Measurements from ENCODE around the gene TMEM163.
A peak's percentile ranks its signal among the peaks of the same experiment; 100 is the strongest.

TMEM163 gene

DNA sequence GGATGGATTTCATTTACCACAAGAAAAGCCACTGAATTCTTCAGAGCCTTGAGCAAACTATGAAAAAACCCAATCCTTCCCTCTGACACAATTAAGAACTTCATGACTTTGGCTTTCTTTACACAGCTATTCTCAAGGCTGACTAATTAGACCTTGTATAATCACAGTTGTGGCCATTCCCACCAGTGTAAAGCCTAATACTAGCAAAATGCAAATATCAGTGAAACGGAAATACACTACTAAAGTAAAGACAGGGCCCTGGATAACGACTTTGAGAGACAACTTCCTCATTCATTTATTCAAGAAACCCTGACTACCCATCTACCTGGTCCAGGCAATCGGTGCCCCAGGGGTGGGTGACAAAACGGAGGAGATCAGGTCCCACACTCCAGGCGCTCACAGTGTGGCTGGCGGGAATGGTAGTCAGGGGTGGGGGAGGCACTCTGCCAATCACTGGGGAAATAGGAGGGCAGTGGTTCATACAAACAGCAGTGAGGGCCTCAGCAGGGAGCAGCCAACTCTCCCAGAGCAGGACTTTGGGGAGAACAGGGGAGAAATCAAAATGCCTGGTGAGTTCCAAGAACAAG lies 28.1 kb downstream of the TMEM163 start:
- no peak for DNase-seq

DNA sequence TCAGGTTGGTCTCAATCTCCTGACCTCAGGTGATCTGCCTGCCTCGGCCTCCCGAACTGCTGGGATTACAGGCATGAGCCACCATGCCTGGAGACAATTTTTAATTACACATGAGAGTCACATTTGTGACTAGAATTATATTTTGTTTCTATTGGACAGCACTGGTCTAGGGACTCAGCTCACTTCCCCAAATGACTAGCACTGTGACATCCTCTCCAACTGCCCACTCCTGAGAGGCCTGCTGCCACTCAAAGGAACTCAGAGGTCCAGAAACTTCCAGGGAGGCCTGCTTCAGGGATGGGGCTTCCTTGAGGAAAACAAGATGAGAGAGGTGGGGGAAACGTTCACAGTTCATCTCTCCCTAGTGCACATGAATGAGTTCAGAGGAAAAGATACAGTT lies 29.5 kb downstream of the TMEM163 start:
- DNase-seq, result no peak

DNA sequence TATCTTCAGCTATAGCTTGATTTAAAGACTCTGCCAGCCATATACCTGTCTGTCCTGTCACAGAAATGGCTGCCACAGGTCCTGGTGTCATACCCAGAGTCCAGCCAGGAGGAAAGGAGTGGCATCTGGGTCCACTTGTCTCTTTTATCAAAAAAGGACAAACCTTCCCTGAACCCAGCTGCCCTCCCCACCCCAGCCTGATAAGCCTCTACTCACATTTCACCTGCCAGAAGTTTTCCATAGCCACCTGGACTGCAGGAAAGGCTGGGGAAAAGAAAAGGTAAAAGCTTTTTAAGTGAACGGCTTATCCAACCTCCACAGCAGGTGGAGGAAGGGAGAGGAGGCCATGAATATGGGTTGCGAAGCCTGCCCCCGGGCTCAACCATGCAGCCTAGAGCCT lies 32.8 kb downstream of the TMEM163 start:
- DNase-seq, result no peak

DNA sequence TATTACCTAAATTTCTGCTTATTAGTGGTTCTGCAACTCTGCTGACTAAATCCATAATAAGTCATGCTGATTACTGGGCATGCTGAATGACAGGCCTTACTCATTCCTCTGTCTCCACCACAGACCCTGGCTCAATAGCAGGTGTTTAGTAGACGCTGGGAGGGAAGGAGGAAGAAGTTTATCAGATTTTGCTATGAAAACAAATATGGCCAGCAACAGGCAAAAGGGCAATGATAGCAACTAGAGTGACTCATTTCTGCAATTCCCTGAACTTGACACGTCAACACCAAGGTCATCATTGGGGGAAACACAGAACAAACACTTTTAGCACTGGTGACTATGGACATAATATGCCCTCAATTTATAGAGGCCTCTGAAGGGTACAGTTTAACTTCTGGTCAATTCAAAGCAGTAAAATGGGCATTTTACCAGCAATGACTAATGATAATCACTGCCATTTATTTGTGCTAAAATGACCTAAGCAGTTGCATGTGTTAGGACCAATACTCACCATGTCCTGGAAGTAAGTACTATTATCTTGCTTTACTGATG lies 35.2 kb downstream of the TMEM163 start:
- DNase-seq, result no peak

DNA sequence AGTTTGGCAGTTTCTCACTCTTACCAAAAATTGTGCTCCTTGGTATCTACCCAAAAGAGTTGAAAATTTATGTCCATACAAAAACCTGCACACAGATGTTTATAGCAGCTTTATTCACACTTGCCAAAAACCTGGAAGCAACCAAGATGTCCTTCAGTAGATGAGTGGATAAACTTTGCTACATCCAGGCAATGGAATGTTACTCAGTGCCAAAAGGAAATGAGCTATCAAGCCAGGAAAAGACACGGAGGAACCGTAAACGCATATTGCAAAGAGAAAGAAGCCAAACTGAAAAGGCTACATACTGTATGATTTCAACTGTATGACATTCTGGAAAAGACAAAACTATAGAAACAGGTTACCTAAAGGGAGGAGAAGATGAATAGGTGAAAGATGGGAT lies 36.1 kb downstream of the TMEM163 start:
- no peak for DNase-seq

DNA sequence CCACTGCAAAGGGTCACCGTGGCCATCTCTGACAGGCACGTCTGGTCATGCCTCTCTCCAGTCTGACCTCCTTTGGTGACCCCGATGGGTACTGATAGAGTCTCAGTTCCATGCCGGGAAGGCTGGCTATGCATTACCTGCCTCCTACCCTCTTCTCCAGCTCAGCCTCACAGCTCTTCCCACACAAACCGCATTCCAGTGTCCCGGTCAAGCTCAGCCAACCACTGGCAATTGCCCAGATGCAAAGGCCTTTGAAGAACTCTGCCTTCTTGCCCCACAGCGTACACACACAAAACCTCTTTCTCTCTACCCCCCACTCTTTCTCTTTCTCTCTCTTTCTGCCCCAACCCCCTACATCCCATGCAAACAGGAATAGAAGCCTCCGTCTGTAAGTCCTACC lies 37.6 kb downstream of the TMEM163 start:
- DNase-seq, result no peak

DNA sequence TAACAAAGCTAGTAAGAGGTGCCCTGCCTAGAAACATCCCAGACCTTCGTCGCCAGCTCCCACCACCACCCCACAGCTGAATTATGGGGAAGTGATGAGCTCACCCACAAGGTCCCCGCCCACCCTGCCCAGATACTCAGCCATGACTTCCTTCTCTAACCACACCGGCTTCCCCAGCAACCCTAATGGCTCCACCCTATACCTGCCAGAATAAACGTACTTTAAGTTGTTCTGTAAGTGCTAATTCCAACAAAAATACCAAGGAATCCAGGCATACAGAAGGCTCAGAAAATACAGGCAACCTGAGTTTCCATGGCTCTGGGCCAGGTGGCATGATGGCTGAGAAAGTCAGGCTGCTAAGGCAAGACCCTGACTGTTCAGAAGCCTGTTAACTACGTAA lies 39.1 kb downstream of the TMEM163 start:
- DNase-seq, result peak; percentile 47 to 50

DNA sequence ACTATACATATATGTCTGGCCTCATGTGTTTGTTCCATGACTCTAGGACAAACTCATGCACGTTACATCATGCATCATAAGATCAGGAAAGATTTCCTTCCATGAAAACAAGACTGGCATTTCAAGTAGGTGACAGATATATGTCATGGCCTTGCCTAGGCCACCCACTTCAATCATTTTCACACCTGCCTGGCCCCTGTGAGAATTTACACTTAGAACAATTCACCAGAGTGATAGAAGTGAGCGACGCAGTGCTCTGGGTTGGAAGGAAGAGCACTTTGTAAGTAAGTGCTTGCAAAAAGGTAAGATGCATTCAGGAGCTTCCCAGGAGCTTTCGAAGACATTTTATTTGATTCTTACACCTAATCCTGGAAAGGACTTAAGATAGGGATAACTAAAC lies 39.5 kb downstream of the TMEM163 start:
- no peak for DNase-seq

DNA sequence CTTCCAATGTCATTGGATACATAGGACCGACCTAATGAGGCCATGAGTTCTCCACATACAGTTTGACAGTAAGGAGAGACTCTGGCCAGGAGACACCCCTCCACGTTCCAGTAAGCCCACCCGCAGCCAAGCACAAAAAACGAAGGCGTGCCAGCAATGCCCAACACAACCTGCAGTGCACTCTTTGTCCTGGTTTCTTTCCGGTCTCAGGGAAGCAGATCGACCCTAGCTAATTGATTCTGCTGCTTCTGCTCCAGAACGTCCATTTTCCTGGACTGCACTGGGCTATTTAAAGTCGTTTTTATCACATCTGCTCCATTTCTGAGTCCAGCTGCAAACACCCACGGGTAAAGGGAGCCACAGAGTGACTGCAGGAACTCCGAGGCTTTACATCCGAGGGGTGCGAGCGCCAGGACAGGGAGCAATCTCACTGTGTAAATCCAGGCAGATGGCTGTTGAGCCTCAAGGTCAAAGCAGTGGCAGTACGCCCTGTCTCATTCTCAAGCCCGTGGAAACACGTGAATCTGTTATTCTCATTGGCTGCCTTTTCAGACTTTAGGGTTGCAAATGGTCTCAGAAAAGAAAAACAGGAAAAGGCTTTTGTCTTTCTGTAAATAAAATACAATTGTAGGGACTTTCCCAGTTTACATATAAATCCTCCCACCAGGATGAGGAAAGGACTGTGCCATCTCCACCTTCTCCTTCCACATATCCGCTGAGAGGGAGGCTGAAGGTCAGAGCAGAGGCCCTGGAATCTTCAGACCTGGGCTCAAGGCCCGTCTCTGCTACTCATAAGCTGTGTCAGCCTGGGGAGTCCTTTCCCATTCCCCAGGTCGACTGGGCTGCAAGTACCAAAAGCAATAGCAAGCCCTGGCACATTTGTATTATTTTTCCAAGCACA lies 40.7 kb downstream of the TMEM163 start:
- no peak for DNase-seq

DNA sequence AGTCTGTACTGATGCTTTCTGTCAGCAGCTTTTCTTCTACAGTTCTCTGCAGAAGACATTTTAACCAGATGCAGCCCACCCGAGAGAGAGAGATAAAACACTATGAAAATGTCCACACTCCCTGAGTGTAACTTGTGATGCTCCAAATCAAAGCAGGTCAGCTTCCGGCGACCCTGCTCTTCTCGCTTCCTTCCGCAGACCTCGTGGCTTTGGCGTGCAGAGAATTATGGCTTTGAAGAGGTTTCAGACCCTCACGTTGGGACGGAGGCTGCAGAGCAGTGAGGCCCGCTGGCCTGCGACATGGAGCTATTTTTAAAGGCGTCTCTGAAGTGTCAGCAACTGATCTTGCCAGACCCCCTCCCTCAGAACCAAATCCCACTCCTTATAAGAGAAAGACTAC lies 41.8 kb downstream of the TMEM163 start:
- DNase-seq, result no peak

DNA sequence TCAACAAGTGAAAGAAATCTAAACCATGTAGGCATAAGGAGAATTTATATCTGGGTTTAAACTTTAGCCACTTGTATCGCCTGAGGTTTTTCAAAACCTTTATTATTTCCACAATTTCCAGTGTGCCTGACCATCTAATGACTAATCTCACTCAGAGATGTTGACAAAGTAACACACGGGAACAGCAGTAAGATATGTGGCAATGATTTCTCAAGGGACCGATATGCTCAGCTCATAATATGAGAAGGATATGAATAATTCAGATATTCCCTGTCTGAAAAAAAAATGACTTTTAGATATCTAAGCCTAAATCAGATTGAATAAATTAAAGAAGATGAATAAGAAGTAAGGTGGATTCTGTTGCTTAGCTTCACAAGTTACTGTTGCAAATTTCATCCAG lies 43.5 kb downstream of the TMEM163 start:
- no peak for DNase-seq

DNA sequence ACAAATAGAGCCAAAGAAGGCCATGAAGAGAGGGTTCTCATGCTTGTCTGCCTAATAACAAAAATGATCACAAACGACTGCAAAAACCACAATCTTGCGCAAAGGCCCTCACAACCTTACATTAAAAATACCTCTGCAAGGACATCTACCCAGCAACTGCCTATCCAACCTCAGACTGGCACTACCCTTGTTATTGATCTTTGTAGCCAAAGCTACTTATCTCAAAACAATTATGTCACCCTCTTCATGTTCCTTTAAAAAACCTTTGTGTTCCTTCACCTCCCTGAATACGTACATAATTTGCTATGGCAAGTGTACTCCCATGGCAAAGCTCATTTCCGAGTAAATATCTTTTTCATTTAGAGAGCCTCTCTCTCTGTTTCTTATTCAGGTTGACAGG lies 44.1 kb downstream of the TMEM163 start:
- no peak for DNase-seq

DNA sequence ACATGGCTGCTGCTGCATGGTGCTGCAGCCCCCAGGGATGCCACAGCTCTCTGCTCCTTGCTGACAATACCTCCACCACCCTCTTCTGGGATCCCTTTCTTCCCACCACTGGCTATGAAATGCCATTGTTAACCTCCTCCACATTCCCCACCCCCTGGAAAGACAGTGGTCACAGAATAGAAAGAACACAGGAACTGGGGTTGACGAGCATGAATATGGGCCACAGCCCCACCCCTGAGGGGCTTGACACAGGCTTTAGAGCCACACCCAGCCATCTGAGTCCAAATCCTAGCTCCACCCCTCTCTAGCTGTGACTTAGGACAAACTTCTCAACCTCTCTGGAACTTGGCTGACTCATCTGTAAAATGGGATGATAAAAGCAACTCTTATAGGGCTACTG lies 47.3 kb downstream of the TMEM163 start:
- DNase-seq, result no peak

DNA sequence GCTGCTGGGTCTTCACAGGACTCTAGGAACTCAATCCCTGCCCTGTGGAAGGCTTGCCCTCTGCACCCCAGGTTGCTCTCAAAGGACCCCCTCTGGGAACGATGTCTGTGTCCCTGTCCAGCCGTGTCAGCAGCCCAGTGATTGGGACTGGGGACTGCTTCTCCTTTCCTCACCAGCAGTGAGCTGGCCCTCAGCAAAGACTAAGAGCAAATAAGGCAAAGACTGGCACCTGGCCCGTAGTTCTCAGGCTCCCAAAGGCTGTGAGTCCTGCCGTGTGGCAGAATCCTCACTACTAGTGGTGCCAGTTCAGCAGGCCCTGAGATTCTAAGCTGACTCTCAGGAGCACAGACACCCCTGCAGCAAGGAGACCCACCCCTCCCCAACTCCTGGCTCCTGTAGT lies 47.8 kb downstream of the TMEM163 start:
- no peak for DNase-seq

DNA sequence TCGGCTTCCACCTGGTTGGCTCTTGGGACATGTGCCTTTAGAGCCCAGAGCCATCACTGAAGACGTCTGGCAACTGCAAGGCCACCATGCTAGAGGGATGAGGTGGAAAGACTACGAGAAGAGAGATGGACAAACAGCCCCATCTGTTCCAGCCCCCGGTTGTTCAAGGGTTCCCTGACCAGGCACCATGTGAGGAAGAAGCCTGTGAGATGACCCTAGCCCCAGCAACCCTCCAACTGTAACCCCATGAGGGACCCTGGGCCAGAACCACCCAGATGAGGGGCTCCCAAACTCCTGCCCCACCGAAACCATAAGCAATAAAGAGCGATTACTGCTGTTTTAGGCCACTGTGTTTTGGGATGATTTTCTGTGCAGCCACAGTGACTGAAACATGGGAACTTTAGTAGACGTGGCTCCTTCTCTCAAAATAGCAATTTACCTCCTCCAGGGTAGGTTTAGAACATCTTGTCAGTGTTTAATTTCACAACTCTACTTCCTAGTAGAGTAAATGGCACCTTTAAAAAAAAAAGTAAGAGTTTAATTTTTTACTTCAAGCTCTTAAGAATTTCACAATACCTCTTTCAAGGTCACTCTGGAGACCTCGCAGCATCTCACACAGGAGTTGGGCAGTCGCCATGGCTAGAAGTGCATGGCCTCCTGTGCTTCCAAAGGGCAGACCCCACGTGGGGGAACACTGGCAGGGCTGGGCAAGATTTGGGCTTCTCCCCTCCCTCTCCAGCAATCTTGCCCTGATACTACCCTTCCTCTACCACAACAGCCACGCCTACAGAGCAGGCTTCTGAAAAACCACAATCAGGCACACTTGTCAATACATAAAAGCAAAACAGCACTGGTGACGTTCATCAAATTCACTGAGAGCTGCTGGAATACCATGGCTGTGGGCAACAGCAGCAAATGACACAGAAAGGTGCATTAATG lies 48.8 kb downstream of the TMEM163 start:
- DNase-seq, result peak; percentile 50 to 64

DNA sequence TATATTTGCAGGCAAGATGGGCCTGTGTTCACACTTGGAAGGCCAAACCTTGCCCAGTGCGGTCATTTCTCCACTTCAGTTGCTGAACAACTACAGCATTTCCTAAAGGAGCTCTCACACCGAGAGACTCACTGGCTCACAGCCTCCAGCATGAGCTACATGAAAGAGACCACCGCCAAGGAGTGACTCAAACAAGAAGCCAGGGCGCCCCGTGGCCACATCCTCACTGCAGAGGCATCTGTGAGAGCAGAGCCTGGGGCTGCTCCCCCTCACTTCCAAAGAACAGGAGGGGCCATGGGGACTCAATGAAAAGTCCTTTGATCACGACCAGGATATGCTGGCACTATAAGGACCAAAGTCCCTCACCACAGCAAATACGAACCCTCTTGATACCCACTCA lies 50.0 kb downstream of the TMEM163 start:
- DNase-seq, result peak; percentile 77 to 81

DNA sequence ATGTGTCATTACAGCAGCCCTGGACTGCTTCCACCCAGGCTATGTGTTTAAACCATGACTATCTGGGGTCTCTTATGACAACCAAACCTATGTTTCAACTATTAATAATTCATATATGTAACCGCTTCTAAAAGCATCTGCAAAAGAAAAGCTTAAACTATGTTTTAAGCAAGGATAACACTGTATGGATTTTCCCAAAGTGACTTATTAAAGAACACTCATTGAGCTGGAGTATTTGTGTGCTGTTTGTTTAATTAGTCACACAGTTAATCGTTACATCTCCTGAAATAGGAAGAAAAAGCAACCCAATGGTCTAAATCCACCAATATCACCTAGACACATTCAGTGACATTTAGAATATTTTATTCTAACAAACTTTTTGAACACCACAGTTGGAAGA lies 51.3 kb downstream of the TMEM163 start:
- DNase-seq, result no peak

DNA sequence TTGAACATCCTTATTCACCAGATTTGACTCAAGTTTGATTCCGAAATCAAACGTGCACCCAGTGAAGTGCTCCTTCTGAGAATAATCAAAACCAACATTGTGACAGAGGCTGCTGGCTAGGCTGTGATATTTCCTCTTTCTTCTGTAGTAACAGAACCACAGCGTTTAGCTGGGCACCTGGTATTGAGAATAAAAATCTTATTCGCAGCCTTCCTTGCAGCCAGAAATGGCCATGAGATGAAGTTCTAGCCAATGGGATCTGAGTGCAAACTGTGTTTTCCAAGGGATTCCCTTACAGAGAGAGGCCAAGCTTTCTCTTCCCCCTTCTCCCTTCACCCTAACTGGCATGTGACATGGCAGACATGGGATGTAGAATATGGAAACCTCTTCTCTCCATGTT lies 51.7 kb downstream of the TMEM163 start:
- no peak for DNase-seq

DNA sequence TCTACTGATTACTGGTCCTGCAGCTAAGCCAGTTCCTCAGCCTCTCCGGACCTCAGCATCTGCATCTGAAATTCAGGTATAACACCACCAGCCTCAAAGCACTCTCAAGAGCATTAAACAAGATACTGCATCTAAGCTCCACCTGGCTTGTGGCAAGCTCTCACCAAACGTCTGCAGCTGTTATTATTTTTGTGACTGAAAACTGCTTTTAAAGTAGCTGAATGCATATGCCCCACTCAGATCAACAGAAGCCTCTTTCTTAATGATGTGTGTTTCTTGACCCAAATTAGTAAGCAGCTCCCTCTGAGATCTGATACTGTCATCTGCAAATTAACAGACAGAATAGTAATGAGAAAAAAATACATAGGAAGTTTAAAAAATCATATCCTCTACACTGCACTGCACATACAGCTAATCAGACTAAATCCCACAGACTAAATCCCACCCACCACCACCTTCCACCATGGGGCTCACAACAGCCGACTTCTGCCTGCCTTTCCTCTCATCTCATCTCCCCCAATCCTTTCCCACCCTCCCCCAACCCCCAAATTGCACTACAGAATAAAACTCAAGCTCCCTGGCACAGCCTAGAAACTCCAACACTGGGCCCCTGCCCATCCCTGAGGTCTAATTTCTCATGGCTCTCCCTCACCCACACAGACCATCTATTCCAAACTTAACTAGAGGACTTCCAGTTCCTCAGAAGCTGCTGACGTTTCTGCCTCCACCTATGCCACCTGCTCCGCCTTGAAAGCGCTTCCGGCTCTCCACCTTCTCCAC lies 52.9 kb downstream of the TMEM163 start:
- no peak for DNase-seq

DNA sequence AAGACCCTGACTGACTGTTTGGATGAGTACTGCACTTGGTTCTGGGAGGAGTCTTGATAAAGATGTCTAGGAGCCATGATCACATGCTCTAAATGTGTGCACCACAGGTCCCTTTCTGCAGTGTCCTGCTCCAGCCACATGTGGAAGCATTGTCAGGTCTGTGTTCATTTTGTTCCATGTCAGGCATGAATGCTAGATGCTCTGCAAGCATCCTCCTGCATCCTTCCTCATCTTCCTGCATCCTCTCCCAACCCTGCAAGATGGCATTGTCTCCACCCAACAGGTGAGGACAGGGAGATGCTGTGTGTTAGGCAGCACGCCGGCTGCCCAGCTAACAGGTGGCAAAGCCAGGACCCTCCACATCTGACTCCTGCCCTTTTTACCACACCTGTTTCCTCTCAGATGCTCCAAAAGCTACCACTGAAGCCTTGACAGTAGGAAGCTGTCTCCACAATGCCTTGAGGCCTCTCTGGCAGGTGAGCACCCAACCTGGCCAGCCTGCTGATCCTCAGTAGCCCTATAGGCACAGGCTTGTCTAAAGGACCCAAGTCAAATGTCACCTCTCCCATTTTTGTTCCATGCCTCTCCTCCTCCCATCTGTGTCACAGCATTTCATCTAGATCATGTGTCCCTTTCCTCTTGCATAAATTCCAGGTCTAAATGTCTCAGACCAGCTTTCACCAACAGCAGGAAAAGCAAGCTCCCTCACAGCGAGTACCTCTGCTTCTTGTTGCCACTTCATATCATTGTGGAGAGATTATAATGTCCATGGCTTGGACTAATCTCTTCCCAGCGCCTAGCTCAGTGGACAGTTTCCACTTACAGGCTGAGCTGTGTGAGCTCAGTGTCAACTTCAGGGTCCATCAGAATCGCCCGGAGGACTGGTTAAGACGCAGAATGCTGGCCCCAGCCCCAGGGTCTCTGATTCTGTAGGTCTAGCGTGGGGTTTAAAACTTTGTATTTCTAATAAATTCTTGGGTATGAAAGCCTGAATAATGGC lies 55.0 kb downstream of the TMEM163 start:
- DNase-seq, result no peak

DNA sequence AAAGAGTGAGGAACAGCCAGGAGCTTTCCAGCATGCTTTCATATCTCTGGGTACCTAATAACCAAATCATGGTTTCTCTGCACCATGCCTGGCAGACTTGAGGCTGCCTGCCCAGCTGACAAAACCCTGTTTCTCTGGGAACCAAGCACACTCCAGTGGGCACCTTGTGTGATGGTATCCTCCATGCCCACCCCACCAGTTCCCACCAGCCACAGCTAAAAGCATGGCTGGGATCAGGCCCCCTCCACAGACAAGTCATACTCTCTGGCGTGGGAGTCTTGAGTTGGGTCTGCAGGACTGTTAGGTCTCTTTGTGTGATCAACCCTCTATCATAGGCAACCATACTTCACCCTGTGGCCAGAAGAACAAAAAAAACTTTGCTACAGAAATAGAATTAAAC lies 56.0 kb downstream of the TMEM163 start:
- DNase-seq, result no peak

All from activated CD4-positive, alpha-beta T cell treated with anti-CD3 and anti-CD28 coated beads for 4 hours (primary cell).